ENCODE data around the gene PHTF2.

The PHTF2 gene

GRCh38 chr7:77893813-77894212 is 95.2 kb downstream of the PHTF2 start:
- H3K27ac ChIP-seq (ENCODE audit: low read depth, low read length, poor library complexity, severe bottlenecking), result no peak overlapping the region
- no peaks in the 10 kb centered on the region for H3K9me2 ChIP-seq (ENCODE audit: low read depth, low read length)
- no peak overlapping the region for H3K4me2 ChIP-seq (ENCODE audit: low read length)
- H3K36me3 ChIP-seq (ENCODE audit: insufficient read depth, low read length), result no peaks in the 10 kb centered on the region
- H2AFZ ChIP-seq (ENCODE audit: low read length), result no peak overlapping the region
- peaks cover 4% of the 10 kb centered on the region; the same call in 1 of the 2 replicates for H3K79me2 ChIP-seq (ENCODE audit: insufficient read depth, low read length)
- 0 out of 2 replicates have a peak, but pooled peaks cover 4% of the 10 kb centered on the region for H3F3A ChIP-seq (ENCODE audit: insufficient read depth, low read length)
- peaks cover 38% of the 10 kb centered on the region for H3K4me1 ChIP-seq (ENCODE audit: insufficient read depth, low read length, severe bottlenecking)
- H3K4me3 ChIP-seq (ENCODE audit: low read depth, low read length, poor library complexity, severe bottlenecking), result no peak overlapping the region
- no peaks in the 10 kb centered on the region for H4K20me1 ChIP-seq (ENCODE audit: insufficient read depth, low read length)
- H3K9me3 ChIP-seq (ENCODE audit: low read length), result no peaks in the 10 kb centered on the region
- TF ChIP-seq, protein P1, sequence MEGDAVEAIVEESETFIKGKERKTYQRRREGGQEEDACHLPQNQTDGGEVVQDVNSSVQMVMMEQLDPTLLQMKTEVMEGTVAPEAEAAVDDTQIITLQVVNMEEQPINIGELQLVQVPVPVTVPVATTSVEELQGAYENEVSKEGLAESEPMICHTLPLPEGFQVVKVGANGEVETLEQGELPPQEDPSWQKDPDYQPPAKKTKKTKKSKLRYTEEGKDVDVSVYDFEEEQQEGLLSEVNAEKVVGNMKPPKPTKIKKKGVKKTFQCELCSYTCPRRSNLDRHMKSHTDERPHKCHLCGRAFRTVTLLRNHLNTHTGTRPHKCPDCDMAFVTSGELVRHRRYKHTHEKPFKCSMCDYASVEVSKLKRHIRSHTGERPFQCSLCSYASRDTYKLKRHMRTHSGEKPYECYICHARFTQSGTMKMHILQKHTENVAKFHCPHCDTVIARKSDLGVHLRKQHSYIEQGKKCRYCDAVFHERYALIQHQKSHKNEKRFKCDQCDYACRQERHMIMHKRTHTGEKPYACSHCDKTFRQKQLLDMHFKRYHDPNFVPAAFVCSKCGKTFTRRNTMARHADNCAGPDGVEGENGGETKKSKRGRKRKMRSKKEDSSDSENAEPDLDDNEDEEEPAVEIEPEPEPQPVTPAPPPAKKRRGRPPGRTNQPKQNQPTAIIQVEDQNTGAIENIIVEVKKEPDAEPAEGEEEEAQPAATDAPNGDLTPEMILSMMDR (IDR thresholded peaks at IDR 0.05; ENCODE audit: low read length), result no peak
- no peak for TF ChIP-seq EZH2 (IDR thresholded peaks at IDR 0.05; ENCODE audit: borderline replicate concordance, low read length)
- H3K9ac ChIP-seq (ENCODE audit: low read length), result no peak overlapping the region
- no peaks in the 10 kb centered on the region for H3K27me3 ChIP-seq (ENCODE audit: insufficient read depth, low read length)

GRCh38 chr7:77894574-77895091 is 96.1 kb downstream of the PHTF2 start:
- H3K9me3 ChIP-seq (ENCODE audit: low read length), result no peaks in the 10 kb centered on the region
- H3K9me2 ChIP-seq (ENCODE audit: low read depth, low read length), result no peaks in the 10 kb centered on the region
- no peaks in the 10 kb centered on the region for H4K20me1 ChIP-seq (ENCODE audit: insufficient read depth, low read length)
- H3K79me2 ChIP-seq (ENCODE audit: insufficient read depth, low read length), result peaks cover 4% of the 10 kb centered on the region; the same call in 1 of the 2 replicates
- H3K27me3 ChIP-seq (ENCODE audit: insufficient read depth, low read length), result no peaks in the 10 kb centered on the region
- H3K4me3 ChIP-seq (ENCODE audit: low read depth, low read length, poor library complexity, severe bottlenecking), result no peak overlapping the region
- H3K4me1 ChIP-seq (ENCODE audit: insufficient read depth, low read length, severe bottlenecking), result peaks cover 32% of the 10 kb centered on the region
- H3K9ac ChIP-seq (ENCODE audit: low read length), result no peak overlapping the region
- H3K4me2 ChIP-seq (ENCODE audit: low read length), result no peak overlapping the region
- H3K27ac ChIP-seq (ENCODE audit: low read depth, low read length, poor library complexity, severe bottlenecking), result no peak overlapping the region
- no peaks in the 10 kb centered on the region for H3K36me3 ChIP-seq (ENCODE audit: insufficient read depth, low read length)
- TF ChIP-seq, protein P1 (IDR thresholded peaks at IDR 0.05; ENCODE audit: low read length), result no peak
- TF ChIP-seq EZH2 (IDR thresholded peaks at IDR 0.05; ENCODE audit: borderline replicate concordance, low read length), result no peak
- H3F3A ChIP-seq (ENCODE audit: insufficient read depth, low read length), result no peaks in the 10 kb centered on the region
- no peak overlapping the region for H2AFZ ChIP-seq (ENCODE audit: low read length)

GRCh38 chr7:77895905-77896304 is 97.3 kb downstream of the PHTF2 start:
- no peaks in the 10 kb centered on the region for H3K27me3 ChIP-seq (ENCODE audit: insufficient read depth, low read length)
- no peak overlapping the region for H3K4me3 ChIP-seq (ENCODE audit: low read depth, low read length, poor library complexity, severe bottlenecking)
- no peaks in the 10 kb centered on the region for H3K9me3 ChIP-seq (ENCODE audit: low read length)
- H3K9ac ChIP-seq (ENCODE audit: low read length), result no peak overlapping the region
- no peaks in the 10 kb centered on the region for H3K9me2 ChIP-seq (ENCODE audit: low read depth, low read length)
- H3F3A ChIP-seq (ENCODE audit: insufficient read depth, low read length), result no peaks in the 10 kb centered on the region
- peaks cover 32% of the 10 kb centered on the region for H3K4me1 ChIP-seq (ENCODE audit: insufficient read depth, low read length, severe bottlenecking)
- no peak overlapping the region for H3K4me2 ChIP-seq (ENCODE audit: low read length)
- no peak overlapping the region for H3K27ac ChIP-seq (ENCODE audit: low read depth, low read length, poor library complexity, severe bottlenecking)
- H3K36me3 ChIP-seq (ENCODE audit: insufficient read depth, low read length), result peaks cover 3% of the 10 kb centered on the region; the same call in 1 of the 2 replicates
- H3K79me2 ChIP-seq (ENCODE audit: insufficient read depth, low read length), result peaks cover 4% of the 10 kb centered on the region; the same call in 1 of the 2 replicates
- H4K20me1 ChIP-seq (ENCODE audit: insufficient read depth, low read length), result no peaks in the 10 kb centered on the region
- TF ChIP-seq, protein P1 (IDR thresholded peaks at IDR 0.05; ENCODE audit: low read length), result no peak
- TF ChIP-seq EZH2 (IDR thresholded peaks at IDR 0.05; ENCODE audit: borderline replicate concordance, low read length), result no peak
- H2AFZ ChIP-seq (ENCODE audit: low read length), result no peak overlapping the region
